GM18951 (cell line): ENCODE measurements around the gene ACOX2.

ENCODE experiments used
- POLR2A ChIP-seq: IDR thresholded peaks from 4 replicates; pipeline ENCODE4 v1.6.1; 2011; ENCODE audit warnings: mild to moderate bottlenecking; ENCODE audit not compliant: insufficient read length, insufficient read depth; ENCODE audit errors: extremely low read depth
- in situ Hi-C: fragments of 300-500 bp; cut with MboI; formaldehyde crosslinking; loops from one replicate; pipeline ENCODE4 v1.12.0; 2022; ENCODE audit warnings: low sequenced_read_pairs, mixed read lengths, inconsistent platforms; ENCODE audit not compliant: unreplicated experiment

The ACOX2 gene

GRCh38 chr3:58463181-58463941 lies 73.6 kb downstream of the ACOX2 start:
- in situ Hi-C loops = no loop called here

GRCh38 chr3:58462829-58463180 lies 74.2 kb downstream of the ACOX2 start:
- no peak for TF ChIP-seq POLR2A
- in situ Hi-C loops = no loop called here

More at GRCh38 chr3:58463181-58463941, 73.6 kb downstream of the ACOX2 start:
- TF ChIP-seq POLR2A = no peak

DNA sequence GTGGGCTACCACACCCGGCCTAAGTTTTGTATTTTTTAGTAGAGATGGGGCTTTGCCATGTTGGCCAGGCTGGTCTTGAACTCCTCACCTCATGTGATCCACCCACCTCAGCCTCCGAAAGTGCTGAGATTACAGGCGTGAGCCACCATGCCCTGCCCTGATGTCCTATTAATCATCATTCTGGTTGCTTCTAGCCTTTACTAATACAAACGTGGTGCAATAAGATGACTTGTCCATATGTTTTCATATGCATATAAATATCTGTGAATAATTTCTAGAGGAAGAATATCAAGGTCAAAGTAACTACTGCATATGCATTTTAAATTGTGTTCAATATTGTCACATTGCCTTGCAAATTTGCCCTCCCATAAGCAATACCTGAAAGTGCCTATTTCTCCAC lies 77.8 kb downstream of the ACOX2 start:
- in situ Hi-C loops = no loop called here

More for the DNA sequence above, 77.8 kb downstream of the ACOX2 start:
- TF ChIP-seq POLR2A = no peak
